ENCODE measurements around the gene ALK.

Gene ALK

GRCh38 chr2:29573147-29573546, 348.2 kb downstream of the ALK start:
- no peak for DNase-seq

- no peak for DNase-seq
These were observed 350.8 kb downstream of the ALK start for GRCh38 chr2:29570539-29570938.

- no peak for DNase-seq
These were observed 353.4 kb downstream of the ALK start for GRCh38 chr2:29567906-29568520.

- no peak for DNase-seq
These were observed 357.7 kb downstream of the ALK start for GRCh38 chr2:29563697-29564096.

- peak; percentile 45 for DNase-seq
These were observed 358.5 kb downstream of the ALK start for GRCh38 chr2:29562896-29563295.

- no peak for DNase-seq
These were observed 359.1 kb downstream of the ALK start for GRCh38 chr2:29562319-29562718.

- DNase-seq = no peak
These were observed 359.8 kb downstream of the ALK start for GRCh38 chr2:29561628-29562027.

- DNase-seq = no peak
These were observed 360.2 kb downstream of the ALK start for GRCh38 chr2:29561181-29561580.

GRCh38 chr2:29560566-29560965, 360.8 kb downstream of the ALK start:
- DNase-seq = no peak

- DNase-seq = no peak
These were observed 361.4 kb downstream of the ALK start for GRCh38 chr2:29560030-29560429.

- DNase-seq = no peak
These were observed 361.8 kb downstream of the ALK start for GRCh38 chr2:29559578-29559977.

GRCh38 chr2:29558097-29558496, 363.3 kb downstream of the ALK start:
- DNase-seq = no peak

- no peak for DNase-seq
These were observed 364.1 kb downstream of the ALK start for GRCh38 chr2:29557268-29557667.

GRCh38 chr2:29549069-29549380, 372.4 kb downstream of the ALK start:
- DNase-seq = no peak

- DNase-seq = no peak
These were observed 376.5 kb downstream of the ALK start for GRCh38 chr2:29544917-29545316.

- no peak for DNase-seq
These were observed 377.4 kb downstream of the ALK start for GRCh38 chr2:29544031-29544430.

GRCh38 chr2:29535188-29535587, 386.2 kb downstream of the ALK start:
- no peak for DNase-seq

- DNase-seq = no peak
These were observed 388.9 kb downstream of the ALK start for GRCh38 chr2:29532436-29532835.

GRCh38 chr2:29531626-29532025, 389.8 kb downstream of the ALK start:
- no peak for DNase-seq

- DNase-seq = no peak
These were observed 391.1 kb downstream of the ALK start for GRCh38 chr2:29530281-29530680.

GRCh38 chr2:29528891-29529520, 392.4 kb downstream of the ALK start:
- no peak for DNase-seq

- no peak for DNase-seq
These were observed 393.0 kb downstream of the ALK start for GRCh38 chr2:29528371-29528770.

GRCh38 chr2:29527947-29528346, 393.4 kb downstream of the ALK start:
- DNase-seq = no peak

GRCh38 chr2:29526587-29527586, 394.5 kb downstream of the ALK start:
- no peak for DNase-seq
